H4 (cell line): ENCODE results near the gene NPY. TPM values are rescaled to one million over a fixed set of nuclear protein-coding genes. Genes with fewer than 3 reads are reported as not detected.

Experiments
- DNase-seq: peaks from one replicate; pipeline ENCODE4 v3.0.0-alpha.2; 2015; ENCODE audit warnings: low spot score
- total RNA-seq: library from RNA; depleted of rRNA; stranded (reverse); fragments of >200 nt; shearing (Covaris generic); gene quantifications from 2 replicates; pipeline ENCODE4 v1.2.3, GENCODE V29; 2014

Gene NPY
- total RNA-seq, 1 experiment from 2014 or later = not detected

- no peak for DNase-seq
Observed at GRCh38 chr7:24313777-24314176, 29.8 kb downstream of the NPY start.

GRCh38 chr7:24316340-24316739 lies 32.4 kb downstream of the NPY start:
- DNase-seq = no peak

DNA sequence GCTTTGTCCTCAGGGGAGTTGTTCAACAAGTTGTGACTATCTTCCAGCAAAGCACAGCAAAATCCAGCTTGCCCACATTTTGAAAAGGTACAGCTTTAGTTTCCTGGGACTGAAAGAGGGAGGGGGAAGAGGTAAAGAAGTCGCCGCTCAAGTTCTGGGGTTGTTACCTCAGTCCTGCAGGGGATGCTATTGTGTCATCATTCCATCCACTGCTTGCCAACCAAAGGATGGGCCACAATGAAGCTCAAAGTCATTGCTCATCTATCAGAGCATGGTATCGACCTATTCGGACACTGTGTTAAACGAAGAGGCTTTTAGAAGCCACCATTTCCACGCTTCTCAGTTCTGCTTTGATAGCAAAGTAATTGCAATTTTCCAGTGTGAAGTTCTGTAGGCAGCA lies 34.3 kb downstream of the NPY start:
- DNase-seq = no peak

- no peak for DNase-seq
Observed at GRCh38 chr7:24319209-24319608, 35.2 kb downstream of the NPY start.

DNA sequence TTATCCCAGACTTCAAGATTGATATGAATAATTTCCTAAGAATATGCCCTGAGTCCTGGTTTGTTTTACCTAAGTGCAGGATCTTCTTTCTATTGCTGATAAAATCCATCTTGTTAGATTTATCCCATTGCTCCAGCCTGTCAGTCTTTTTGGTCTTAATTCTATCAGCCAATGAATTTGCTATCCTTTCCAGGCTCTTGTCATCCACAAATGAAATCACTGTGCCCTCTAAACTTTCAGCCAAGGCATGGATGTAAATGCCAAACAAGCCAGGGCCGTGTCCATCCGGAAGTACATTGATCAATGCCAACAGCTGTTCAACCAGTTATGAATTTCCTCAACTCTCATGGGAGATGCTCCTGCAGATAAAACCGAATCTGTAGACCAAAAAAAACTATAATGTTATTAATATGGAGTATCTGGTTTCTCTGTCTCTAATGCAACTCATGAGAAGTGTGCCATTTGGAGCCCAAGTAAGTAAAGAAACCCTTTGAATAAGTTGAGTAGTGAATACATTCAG lies 40.0 kb downstream of the NPY start:
- no peak for DNase-seq

GRCh38 chr7:24325708-24326107 lies 41.7 kb downstream of the NPY start:
- DNase-seq = no peak

- peak; percentile 66 for DNase-seq
Observed at GRCh38 chr7:24328050-24328449, 44.1 kb downstream of the NPY start.

- DNase-seq = no peak
Observed at GRCh38 chr7:24328894-24329293, 44.9 kb downstream of the NPY start.

GRCh38 chr7:24334012-24334411 lies 50.0 kb downstream of the NPY start:
- no peak for DNase-seq

GRCh38 chr7:24334627-24335026 lies 50.6 kb downstream of the NPY start:
- DNase-seq = no peak

DNA sequence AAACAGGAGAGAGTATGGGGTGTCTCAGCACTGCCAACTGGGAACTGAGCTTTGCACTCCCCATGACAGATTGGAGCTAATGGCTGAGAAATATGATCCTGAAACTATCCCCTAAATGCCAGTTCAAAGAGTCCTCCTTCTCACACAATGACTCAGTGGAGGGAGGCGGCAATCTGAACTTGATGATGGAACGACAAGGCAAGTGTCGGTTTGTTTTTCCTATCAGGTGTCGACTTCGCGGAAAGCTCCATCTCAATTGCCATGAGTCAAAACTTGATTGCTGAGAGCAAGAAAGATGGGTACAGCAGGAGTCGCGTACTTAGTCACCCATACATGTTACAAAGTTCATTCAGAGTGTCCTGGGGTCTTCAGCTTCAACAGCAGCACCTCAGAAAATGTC lies 52.5 kb downstream of the NPY start:
- DNase-seq = no peak

DNA sequence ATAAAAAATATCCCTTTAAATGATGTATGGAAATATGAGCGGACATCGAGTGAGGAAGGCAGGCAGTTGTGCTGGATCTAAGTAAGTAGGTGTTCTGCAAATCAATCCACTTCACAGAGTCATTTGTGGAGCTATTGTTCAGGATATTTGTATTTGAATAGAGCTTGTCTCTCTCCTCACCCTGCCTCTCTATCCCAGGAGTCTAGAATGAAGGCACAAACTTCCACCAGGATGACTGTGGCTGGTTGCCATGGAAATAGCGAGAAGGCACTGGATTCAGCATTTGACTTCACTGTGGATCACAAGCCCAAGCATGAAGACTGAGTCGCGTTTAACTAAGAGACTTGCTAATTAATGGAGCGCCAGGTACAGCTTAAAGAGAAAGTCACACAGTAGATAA lies 53.2 kb downstream of the NPY start:
- no peak for DNase-seq

DNA sequence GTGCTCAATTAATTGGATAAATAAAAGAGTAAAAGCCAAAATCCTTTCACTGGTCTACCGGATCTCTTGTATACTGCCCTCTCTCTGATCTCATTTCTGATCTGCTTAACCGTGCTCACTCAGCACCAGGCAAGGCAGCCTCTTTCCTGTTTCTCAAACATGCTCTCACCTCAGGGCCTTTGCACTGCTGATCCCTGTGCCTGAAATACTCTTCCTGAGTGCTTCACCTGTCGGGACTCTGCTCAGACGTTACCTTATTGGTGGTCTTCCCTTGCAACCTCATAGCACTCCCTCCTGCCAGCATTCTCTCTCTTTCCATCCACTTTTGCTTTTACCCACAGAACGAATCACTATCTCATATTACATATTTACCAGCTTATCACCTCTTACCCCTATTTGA lies 55.6 kb downstream of the NPY start:
- no peak for DNase-seq

GRCh38 chr7:24340727-24341126 lies 56.7 kb downstream of the NPY start:
- DNase-seq = no peak
